Right kidney (tissue), 1 donor: ENCODE results near the gene GRAMD2B.

Experiments
- DNase-seq: peaks from one replicate; pipeline ENCODE4 v3.0.0-alpha.2; 2016

Gene GRAMD2B

DNA sequence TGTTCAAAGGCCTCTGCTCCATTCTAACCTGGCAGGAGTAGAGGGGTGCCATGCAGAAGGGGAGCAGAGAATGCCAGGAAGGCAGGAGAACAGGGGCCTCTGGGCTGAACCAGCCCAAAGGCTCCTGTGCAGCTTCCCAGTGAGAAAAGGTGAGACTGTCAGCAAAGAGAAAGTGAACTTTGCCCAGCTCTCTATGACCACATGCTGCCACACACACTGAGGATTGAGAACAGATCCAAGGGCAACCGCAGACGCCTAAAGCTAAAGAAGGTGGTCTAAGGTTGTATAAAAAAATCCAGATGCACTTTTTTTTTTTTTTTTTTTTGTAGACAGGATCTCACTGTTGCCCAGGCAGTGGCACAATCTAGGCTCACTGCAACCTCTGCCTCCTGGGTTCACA, 120.5 kb downstream of the GRAMD2B start:
- DNase-seq, result no peak
